ACC112 (cell line): Measurements from ENCODE around the gene RRAS2.

ENCODE experiments used
- H2AFZ ChIP-seq: fragments of 200-600 bp; sonication (generic); one replicate; pipeline ENCODE4 v1.6.0; 2017; ENCODE audit warnings: antibody characterized with exemption, low read length; ENCODE audit not compliant: unreplicated experiment
- H3K27ac ChIP-seq: fragments of 200-600 bp; sonication (generic); 2 replicates; pipeline ENCODE4 v1.5.1; 2014; ENCODE audit warnings: low read depth, mild to moderate bottlenecking, antibody characterized with exemption, low read length, moderate library complexity
- H3K27me3 ChIP-seq: fragments of 200-600 bp; sonication (generic); 2 replicates; pipeline ENCODE4 v1.6.1; 2014; ENCODE audit warnings: mild to moderate bottlenecking, antibody characterized with exemption, low read length, moderate library complexity, mixed read lengths; ENCODE audit not compliant: insufficient read depth
- H3K36me3 ChIP-seq: fragments of 200-600 bp; sonication (generic); 2 replicates; pipeline ENCODE4 v1.6.1; 2016; ENCODE audit warnings: mild to moderate bottlenecking, antibody characterized with exemption, low read length, moderate library complexity, mixed read lengths; ENCODE audit not compliant: insufficient read depth
- H3K4me1 ChIP-seq: fragments of 200-600 bp; sonication (generic); one replicate; pipeline ENCODE4 v1.6.1; 2016; ENCODE audit warnings: low read length, mixed read lengths; ENCODE audit not compliant: insufficient read depth, unreplicated experiment, control insufficient read depth
- H3K4me3 ChIP-seq: fragments of 200-600 bp; sonication (generic); 2 replicates; pipeline ENCODE4 v1.5.1; 2014; ENCODE audit warnings: mild to moderate bottlenecking, low read depth, low read length
- H3K79me2 ChIP-seq: fragments of 200-600 bp; sonication (generic); one replicate; pipeline ENCODE4 v1.6.0; 2016; ENCODE audit warnings: low read length; ENCODE audit not compliant: control insufficient read depth, unreplicated experiment, insufficient read depth

RRAS2 gene

DNA sequence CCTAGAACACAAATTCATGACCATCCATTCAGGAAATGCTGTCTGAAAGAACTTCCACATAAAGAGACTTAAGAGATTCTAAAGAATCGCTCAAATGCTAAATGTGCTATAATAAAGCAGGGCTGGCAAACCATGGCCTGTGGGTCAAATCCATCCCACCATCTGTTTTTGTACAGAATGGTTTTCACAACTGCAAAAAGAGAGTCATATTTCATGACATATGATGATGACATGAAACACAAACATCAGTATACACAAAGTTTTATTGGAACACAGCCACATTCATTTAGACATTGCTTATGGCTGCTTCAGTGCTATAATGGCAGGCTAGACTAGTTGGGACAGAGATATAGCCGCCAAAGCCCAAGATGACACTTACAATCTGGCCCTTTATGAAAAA is 85.1 kb downstream of the RRAS2 start:
- Histone ChIP-seq H3K79me2 (peaks cover 5% of the 10 kb centered on the region), H3K36me3 (peaks cover 23% of the 10 kb centered on the region), H3K27ac (no peak overlapping the region), H3K27me3 (no peaks in the 10 kb centered on the region), H3K4me1 (peaks cover 3% of the 10 kb centered on the region), H3K4me3 (no peak overlapping the region), H2AFZ (no peak overlapping the region)

DNA sequence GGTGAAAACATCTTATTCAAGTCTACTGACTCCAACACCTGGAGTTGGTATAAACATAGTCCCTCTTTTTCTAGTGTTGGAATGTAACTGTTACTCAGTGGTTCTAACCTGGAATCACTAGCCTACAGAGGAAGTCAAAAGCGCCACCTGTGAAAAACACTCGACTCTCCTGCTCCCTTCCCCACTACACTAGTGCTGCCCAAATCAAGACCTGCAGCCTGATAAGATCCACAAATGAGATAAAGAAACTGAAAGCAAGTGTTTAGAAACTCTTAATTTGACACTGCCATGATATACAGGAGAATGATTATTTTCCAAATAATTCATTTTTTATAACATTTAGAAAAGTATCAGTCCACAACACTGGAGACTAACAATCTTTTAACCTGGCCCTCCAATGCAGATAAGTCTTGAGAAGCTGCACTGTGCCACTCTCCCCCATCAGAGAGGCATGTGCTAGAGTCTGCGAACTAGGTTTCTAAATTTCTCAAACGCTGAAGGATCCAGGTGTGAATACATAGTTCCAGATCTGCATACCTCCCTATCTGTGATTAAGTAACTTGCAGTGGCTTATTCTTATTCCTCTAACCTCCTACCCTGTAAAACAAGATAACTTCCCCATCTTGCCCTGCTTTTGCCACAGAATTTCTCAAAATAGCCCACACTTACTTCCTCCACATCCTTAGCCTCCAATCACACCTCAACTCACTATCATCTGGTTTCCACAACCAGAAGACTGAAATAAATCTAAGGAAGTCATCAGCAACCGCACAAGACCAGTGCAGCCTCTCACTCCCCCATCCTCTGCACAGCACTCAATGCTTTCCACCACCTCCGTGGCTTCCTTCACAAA is 88.1 kb downstream of the RRAS2 start:
- Histone ChIP-seq H3K36me3 (peaks cover 30% of the 10 kb centered on the region), H3K4me3 (no peak overlapping the region), H3K4me1 (no peaks in the 10 kb centered on the region), H3K27me3 (no peaks in the 10 kb centered on the region), H3K27ac (no peak overlapping the region), H2AFZ (no peak overlapping the region), H3K79me2 (peaks cover 5% of the 10 kb centered on the region)

DNA sequence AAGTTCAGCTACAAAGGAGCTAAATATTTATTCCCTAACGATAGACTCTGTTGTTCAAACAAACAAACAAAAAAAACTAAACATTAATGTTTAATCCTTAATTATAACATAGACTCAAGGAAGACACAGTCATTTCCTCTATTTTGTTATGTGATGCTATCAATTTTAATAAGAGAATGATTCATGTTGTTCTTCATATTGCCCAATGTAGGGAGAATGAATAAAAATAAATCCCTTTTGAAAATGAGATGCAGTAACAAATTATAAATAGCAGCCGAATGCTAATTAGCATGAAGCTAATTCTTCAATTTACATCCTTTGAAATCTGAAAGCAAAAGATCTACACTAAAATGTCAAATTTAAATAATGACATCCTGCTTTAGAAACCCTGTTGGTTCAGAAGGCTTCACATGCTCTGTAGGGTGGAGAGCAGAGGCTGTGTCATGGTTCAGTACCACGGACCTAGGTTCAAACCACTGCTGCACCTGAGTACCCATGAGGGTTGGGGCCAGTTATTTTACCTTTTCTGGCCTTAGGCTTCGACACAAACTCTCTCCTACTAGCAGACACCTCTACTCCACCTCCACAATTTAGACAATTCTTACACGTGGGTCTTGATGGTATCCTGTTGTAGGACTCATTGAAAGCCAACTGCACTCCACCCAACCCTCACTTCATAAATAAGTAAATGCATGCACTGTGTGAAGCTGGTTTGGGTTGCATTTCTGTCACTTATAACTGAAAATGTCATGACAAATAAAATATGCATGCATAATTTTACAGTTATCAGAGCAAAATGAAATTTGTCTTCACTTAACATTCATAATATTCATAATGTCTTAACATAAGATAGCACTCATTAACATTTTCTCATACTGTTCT is 89.0 kb downstream of the RRAS2 start:
- Histone ChIP-seq H3K36me3 (peaks cover 35% of the 10 kb centered on the region), H3K4me1 (no peaks in the 10 kb centered on the region), H3K79me2 (peaks cover 3% of the 10 kb centered on the region), H3K27me3 (no peaks in the 10 kb centered on the region), H3K27ac (no peak overlapping the region), H3K4me3 (no peak overlapping the region), H2AFZ (no peak overlapping the region)

DNA sequence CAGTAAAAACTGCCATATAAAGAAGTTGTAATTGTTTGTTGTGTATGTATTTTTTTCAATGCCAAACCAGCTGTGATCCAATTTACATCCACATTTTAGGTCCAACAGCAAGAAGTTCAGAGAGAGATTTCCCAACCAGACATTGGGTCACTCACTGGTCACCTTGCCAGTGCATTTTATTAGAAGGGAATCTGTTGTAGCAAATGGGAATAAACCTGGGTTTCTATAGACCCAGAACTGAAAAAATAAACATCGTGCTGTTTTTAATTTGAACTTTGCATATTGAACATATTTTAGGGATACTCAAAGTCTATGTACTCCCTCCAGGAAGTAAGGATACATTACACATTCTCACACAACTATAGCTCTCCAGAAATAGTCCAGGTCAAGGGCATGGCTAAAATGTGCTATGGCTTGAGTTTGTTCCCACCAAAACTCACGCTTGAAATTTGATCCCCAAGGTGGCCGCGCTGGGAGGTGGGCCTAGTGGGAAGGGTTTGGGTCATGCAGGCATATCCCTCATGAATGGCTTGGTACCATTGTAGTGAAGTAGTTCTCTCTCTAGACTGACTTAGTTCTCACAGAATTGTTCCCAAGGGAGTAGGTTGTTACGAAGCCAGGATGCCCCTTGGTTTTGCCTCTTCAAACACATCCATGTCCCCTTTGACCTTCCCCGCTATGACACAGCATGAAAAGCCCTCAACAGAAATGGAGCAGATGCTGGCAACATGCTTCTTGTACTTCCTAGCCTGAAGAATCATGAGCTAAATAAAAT is 90.9 kb downstream of the RRAS2 start:
- no peaks in the 10 kb centered on the region for H3K4me1 ChIP-seq
- peaks cover 30% of the 10 kb centered on the region for H3K36me3 ChIP-seq
- H3K79me2 ChIP-seq: no peaks in the 10 kb centered on the region
- no peak overlapping the region for H3K4me3 ChIP-seq
- no peak overlapping the region for H3K27ac ChIP-seq
- H3K27me3 ChIP-seq: no peaks in the 10 kb centered on the region
- H2AFZ ChIP-seq: no peak overlapping the region

DNA sequence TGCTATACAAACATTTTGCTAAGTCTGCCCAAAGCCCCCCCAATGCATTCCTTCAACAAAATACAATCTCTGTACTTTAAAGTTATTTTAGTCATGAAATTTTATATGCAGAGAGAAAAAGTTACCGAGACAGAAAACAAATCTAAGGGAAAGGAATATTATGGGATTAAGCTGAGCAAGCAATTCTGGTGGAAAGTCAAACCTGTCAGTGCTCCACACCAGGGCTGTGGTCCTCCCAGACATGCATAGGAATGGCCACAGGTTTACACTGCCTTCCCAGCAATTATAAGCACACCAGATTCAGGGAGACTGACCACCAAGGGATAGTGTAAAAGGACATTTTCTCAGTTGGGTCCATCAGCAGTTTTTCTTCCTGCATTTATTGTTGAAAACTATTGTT is 92.4 kb downstream of the RRAS2 start:
- Histone ChIP-seq H2AFZ (no peak overlapping the region), H3K4me1 (no peaks in the 10 kb centered on the region), H3K79me2 (no peaks in the 10 kb centered on the region), H3K27me3 (no peaks in the 10 kb centered on the region), H3K4me3 (no peak overlapping the region), H3K27ac (no peak overlapping the region), H3K36me3 (peaks cover 30% of the 10 kb centered on the region)

DNA sequence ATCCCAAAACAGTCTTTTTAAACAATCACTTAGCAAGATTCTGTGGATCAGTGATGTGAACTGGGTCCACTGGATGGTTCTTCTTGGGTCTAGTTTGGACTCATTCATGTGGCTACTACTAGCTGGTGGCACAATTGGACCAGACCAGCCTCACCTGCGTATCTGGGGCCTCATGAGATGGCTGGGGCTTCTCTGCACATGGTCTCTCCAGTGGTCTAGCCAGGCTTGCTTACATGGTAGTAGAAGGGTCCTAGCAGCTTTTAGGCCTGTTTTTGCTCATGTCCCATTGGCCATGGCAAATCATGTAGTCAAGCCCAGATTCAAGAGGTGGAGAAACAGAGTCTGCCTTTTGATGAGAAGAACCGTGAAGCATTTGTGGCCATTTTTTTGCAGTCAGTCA is 94.0 kb downstream of the RRAS2 start:
- Histone ChIP-seq H3K79me2 (no peaks in the 10 kb centered on the region), H3K36me3 (peaks cover 26% of the 10 kb centered on the region), H3K27me3 (no peaks in the 10 kb centered on the region)

DNA sequence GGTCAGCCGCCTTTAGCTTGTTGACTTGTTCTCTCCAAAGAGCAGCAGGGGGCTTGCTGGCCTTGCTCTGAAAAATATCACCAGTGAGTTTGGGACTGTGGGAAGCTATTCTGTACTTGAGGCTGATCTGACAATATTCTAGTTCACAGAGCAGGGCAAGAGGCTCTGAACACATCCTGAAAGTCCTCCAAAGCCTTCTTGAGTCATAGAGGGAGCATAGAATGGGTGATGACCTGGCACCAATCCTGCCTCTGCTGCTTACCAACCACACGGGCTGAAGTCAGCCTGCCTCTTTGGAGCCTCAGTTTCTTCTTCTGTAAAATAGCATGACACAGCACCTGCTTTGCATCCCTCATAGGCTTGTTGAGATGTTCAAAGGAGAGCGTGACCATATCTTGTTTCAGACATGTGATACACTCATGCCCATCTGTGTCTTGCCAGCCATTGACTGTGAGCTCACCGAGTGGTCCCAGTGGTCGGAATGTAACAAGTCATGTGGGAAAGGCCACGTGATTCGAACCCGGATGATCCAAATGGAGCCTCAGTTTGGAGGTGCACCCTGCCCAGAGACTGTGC is 96.6 kb downstream of the RRAS2 start:
- Histone ChIP-seq H3K36me3 (peaks cover 25% of the 10 kb centered on the region), H3K4me3 (no peak overlapping the region), H3K27me3 (no peaks in the 10 kb centered on the region), H3K4me1 (peaks cover 14% of the 10 kb centered on the region), H2AFZ (no peak overlapping the region), H3K79me2 (no peaks in the 10 kb centered on the region), H3K27ac (no peak overlapping the region)

More for the DNA sequence above, 94.0 kb downstream of the RRAS2 start:
- H3K27ac ChIP-seq: no peak overlapping the region
- H3K4me3 ChIP-seq: no peak overlapping the region
- no peaks in the 10 kb centered on the region for H3K4me1 ChIP-seq
- H2AFZ ChIP-seq: no peak overlapping the region

DNA sequence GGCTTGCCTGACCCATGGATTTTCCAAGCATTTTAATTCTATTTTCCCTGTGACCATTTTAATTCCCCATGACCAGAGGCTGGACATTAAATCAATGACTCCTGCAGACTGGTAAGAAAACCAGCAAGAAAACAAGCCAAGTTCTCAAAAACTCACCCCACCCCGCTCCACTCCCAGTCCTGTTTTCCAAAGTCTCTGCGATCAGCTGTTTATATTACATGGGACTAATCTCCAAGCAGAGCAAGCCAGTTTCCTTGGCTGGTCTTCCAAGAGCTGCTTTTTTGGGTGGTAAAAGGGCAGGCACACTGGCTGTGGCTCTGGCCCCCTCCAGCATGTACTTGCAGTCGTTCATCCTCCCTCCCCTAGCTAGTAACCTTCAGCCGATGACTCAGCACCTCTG is 97.9 kb downstream of the RRAS2 start:
- Histone ChIP-seq H2AFZ (no peak overlapping the region), H3K27me3 (no peaks in the 10 kb centered on the region), H3K4me1 (peaks cover 14% of the 10 kb centered on the region), H3K36me3 (peaks cover 17% of the 10 kb centered on the region), H3K79me2 (no peaks in the 10 kb centered on the region), H3K4me3 (no peak overlapping the region), H3K27ac (no peak overlapping the region)

DNA sequence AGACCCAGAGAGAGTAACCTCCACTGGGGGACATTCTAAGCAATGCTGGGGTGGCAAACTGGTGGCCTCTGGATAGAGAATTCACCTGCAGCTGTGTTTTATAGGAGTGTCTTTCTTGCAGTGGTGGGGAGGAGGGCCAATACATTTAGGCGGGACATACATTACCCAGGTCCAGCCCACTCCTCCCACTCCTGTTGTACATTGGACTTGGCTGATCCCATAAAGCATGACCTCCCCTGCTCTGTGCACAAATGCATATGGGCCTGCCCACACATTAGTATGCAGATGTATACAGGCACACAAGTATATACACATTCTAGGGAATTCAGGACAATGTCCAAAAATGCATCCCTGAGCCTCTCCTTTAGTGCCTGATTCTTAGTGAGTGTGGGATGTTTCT is 99.1 kb downstream of the RRAS2 start:
- Histone ChIP-seq H3K27ac (no peak overlapping the region), H3K27me3 (no peaks in the 10 kb centered on the region), H3K79me2 (no peaks in the 10 kb centered on the region), H3K4me1 (peaks cover 14% of the 10 kb centered on the region), H3K4me3 (no peak overlapping the region), H2AFZ (no peak overlapping the region), H3K36me3 (peaks cover 5% of the 10 kb centered on the region; the same call in 1 of the 2 replicates)

DNA sequence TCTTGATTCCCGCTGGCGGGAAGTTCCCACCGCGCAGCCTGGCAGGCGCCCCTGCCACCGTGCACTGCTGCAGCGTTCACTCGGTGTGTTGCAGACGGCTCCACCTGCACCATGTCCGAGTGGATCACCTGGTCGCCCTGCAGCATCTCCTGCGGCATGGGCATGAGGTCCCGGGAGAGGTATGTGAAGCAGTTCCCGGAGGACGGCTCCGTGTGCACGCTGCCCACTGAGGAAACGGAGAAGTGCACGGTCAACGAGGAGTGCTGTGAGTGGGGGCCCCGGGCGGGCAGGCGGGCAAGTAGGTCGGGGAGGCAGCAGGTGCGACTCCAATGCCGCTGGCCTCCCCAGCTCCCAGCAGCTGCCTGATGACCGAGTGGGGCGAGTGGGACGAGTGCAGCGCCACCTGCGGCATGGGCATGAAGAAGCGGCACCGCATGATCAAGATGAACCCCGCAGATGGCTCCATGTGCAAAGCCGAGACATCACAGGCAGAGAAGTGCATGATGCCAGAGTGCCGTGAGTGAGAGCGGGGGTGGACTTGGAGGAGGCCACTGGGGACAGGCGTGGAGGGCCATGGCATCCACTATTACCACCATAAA is 99.7 kb downstream of the RRAS2 start:
- Histone ChIP-seq H3K27me3 (no peaks in the 10 kb centered on the region), H3K79me2 (no peaks in the 10 kb centered on the region), H2AFZ (no peak overlapping the region), H3K4me3 (no peak overlapping the region), H3K36me3 (no peaks in the 10 kb centered on the region), H3K4me1 (peaks cover 14% of the 10 kb centered on the region), H3K27ac (no peak overlapping the region)
